Brain microvascular endothelial cell (primary cell): ENCODE data around the gene SLC36A2.

ENCODE experiments used
- DNase-seq: peaks from one replicate; pipeline ENCODE4 v3.0.0-alpha.2; 2020
- H3K27ac ChIP-seq: fragments of 250-450 bp; sonication (Bioruptor Pico); 2 replicates; pipeline ENCODE4 v1.5.1; 2020; ENCODE audit warnings: mild to moderate bottlenecking, moderate library complexity
- H3K27me3 ChIP-seq: fragments of 250-450 bp; sonication (Bioruptor Pico); replicated peaks from 2 replicates; pipeline ENCODE4 v1.5.1; 2020; ENCODE audit warnings: mild to moderate bottlenecking
- H3K36me3 ChIP-seq: fragments of 250-450 bp; sonication (Bioruptor Pico); replicated peaks from 2 replicates; pipeline ENCODE4 v1.5.1; 2020; ENCODE audit warnings: mild to moderate bottlenecking
- H3K4me3 ChIP-seq: 2 replicates; pipeline ENCODE4 v1.5.1; 2011; ENCODE audit warnings: low read depth, mild to moderate bottlenecking, control low read depth, low read length, moderate library complexity
- in situ Hi-C: cut with HindIII; loops from 2 replicates; pipeline ENCODE4 v1.10.0; 2017; ENCODE audit warnings: low sequenced_read_pairs, low pct_ligation_motif_present
- TF ChIP-seq, protein P1 (sequence below): IDR thresholded peaks from 2 replicates; pipeline ENCODE4 v1.5.1; 2011; ENCODE audit warnings: low read depth, mild to moderate bottlenecking, moderate library complexity, low read length, control low read depth, inconsistent platforms; ENCODE audit errors: missing control alignments

SLC36A2 gene

DNA sequence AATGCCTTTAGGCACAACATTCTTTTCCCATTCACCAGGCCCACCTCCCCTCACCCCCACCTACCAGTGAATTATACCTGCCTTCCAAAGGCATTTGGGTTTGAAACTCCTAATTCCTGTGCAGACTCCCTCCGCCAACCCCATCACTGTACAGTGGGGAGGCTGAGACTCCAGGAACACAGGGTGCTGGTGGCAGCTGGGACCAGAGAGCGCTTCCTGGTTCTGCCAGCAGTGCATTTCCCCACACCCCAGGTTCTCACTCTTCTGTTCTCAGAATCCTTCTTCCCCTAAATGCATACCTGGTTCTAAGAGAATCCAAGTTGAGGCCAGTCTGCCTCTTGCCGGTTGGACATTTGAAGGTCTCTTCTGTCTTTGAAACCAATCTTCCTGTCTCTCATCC lies 21.1 kb downstream of the SLC36A2 start:
- in situ Hi-C loops = no loop called here
- no peak overlapping the region for H3K4me3 ChIP-seq

DNA sequence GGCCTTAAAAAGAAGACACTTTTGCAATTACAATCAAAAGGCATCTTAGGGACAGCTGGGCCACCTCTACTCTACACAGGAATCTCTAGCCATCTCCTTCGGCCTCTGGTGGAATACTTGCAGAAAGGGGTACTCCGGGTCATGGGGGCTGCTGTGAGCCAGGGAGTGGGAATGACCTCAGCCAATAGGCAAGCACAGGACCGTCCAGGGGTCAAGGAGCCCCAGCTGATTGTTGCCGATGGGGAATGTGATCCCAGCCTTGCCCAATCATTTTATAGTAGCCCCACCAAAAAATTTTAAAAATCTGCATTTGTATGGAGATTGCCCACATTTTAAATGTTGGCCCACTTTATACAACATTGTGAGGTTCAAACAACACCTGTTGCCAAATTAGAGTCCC lies 26.9 kb downstream of the SLC36A2 start:
- TF ChIP-seq, protein P1, sequence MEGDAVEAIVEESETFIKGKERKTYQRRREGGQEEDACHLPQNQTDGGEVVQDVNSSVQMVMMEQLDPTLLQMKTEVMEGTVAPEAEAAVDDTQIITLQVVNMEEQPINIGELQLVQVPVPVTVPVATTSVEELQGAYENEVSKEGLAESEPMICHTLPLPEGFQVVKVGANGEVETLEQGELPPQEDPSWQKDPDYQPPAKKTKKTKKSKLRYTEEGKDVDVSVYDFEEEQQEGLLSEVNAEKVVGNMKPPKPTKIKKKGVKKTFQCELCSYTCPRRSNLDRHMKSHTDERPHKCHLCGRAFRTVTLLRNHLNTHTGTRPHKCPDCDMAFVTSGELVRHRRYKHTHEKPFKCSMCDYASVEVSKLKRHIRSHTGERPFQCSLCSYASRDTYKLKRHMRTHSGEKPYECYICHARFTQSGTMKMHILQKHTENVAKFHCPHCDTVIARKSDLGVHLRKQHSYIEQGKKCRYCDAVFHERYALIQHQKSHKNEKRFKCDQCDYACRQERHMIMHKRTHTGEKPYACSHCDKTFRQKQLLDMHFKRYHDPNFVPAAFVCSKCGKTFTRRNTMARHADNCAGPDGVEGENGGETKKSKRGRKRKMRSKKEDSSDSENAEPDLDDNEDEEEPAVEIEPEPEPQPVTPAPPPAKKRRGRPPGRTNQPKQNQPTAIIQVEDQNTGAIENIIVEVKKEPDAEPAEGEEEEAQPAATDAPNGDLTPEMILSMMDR = no peak
- in situ Hi-C loops = no loop called here
- Histone ChIP-seq H3K27ac (no peak overlapping the region), H3K27me3 (no peaks in the 10 kb centered on the region), H3K36me3 (no peaks in the 10 kb centered on the region), H3K4me3 (no peak overlapping the region)
- DNase-seq = no peak

More for the DNA sequence above, 21.1 kb downstream of the SLC36A2 start:
- Histone ChIP-seq H3K36me3 (no peaks in the 10 kb centered on the region), H3K27ac (no peak overlapping the region), H3K27me3 (no peaks in the 10 kb centered on the region)
- DNase-seq = no peak
- TF ChIP-seq, protein P1 = no peak

DNA sequence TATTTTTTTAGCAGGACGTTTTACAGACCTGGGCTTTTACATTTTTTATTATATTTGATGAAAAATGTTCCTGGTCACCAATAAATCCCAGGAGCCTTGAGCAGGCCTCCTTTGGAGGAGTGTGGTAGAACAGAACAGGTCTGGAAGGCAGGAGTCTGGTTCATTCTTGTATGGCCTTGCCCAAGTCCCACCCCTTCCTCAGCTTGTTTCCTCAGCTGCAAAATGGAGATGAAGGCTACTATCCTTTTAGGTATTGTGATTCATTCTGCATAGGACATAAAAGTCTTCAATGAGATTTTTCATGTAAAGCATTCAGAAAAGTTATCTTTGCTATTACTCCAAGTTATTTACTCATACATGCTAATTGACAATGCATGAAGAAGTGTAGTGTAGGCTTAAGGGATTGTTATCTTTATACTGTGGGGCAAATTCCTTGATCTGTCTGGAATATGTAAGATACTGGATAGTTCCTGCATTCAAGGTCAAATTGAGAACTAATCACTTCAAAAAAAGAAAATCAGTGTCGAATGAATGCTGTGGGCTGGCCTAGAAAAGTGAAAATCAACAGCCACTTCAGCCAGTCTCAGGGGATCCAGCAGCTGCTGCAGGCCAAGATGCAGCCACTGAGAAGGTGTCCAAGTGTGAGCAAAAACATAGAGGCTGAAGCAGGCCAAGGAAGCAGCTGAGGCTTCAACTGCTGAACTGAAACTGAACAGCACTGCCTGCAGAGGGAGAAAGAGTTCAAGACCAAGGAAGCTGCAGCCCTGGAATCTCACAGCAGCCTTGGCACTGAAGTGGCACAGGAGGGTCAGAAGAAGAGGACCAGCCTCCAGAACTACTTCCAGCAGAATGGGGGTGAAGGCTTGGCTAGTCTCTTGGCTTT lies 28.3 kb downstream of the SLC36A2 start:
- TF ChIP-seq, protein P1 = peak; percentile 41
- Histone ChIP-seq H3K36me3 (no peaks in the 10 kb centered on the region), H3K27me3 (no peaks in the 10 kb centered on the region), H3K27ac (no peak overlapping the region), H3K4me3 (no peak overlapping the region)
- in situ Hi-C loops = no loop called here
- peak; percentile 14 for DNase-seq

DNA sequence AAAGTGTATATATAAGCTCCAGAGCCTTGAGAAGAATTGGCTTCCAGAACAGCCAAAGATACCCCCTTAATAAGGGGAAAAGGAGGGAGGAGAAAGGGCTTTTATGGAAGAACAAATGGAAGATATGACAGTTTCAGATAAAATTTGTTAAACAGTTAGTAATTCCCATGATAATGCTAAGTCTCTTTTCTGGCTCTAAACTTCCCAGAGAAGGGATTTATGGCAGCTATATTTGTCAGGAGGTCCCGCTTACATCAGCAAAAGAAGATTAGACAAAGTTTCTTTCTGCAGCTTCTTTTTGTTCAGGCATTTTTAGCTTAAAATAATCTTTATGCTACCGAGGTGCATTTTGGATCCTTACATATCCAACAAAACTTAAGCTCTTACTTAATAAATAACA lies 29.5 kb downstream of the SLC36A2 start:
- no peaks in the 10 kb centered on the region for H3K27me3 ChIP-seq
- H3K36me3 ChIP-seq = no peaks in the 10 kb centered on the region
- in situ Hi-C loops = no loop called here
- no peak overlapping the region for H3K4me3 ChIP-seq
- no peak for DNase-seq
- TF ChIP-seq, protein P1 = no peak
- no peak overlapping the region for H3K27ac ChIP-seq

DNA sequence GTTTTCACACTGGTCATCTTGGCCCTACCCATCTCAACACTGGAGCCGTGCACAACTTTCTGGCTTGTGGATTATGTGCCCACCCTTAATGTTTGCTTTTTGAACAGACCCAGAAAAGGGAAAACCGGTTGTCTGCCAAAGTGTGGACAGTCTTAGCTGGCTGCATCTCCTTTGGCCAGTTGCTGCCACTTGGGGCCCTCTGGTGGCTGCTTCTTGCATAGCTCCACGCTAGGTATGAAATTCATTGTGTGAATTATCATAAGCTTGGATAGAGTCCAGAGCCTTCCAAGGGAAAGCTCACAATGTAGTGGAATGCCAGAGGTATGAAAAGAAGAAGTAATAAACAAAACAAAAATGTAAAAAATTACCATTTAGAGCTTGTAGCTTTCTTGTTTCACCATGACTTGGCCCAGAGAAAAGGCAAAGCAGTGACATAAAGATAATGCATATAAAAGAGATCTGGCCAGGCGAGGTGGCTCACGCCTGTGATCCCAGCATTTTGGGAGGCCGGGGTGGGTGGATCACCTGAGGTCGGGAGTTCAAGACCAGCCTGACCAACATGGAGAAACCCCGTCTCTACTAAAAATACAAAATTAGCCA lies 31.3 kb downstream of the SLC36A2 start:
- in situ Hi-C loops = no loop called here
- H3K27me3 ChIP-seq = no peaks in the 10 kb centered on the region
- TF ChIP-seq, protein P1 = peak; percentile 97
- no peak overlapping the region for H3K27ac ChIP-seq
- no peak overlapping the region for H3K4me3 ChIP-seq
- peak; percentile 82 for DNase-seq
- no peaks in the 10 kb centered on the region for H3K36me3 ChIP-seq
